Mammary microvascular endothelial cell (primary cell): ENCODE measurements around the gene PJA1. TPM values are rescaled to one million over a fixed set of nuclear protein-coding genes. Genes with fewer than 3 reads are reported as not detected.

Source experiments
- total RNA-seq: library from RNA; depleted of rRNA; stranded (reverse); fragments of >200 nt; gene quantifications from 2 replicates; pipeline ENCODE4 v1.2.3, GENCODE V29; 2015

The PJA1 gene, protein sequence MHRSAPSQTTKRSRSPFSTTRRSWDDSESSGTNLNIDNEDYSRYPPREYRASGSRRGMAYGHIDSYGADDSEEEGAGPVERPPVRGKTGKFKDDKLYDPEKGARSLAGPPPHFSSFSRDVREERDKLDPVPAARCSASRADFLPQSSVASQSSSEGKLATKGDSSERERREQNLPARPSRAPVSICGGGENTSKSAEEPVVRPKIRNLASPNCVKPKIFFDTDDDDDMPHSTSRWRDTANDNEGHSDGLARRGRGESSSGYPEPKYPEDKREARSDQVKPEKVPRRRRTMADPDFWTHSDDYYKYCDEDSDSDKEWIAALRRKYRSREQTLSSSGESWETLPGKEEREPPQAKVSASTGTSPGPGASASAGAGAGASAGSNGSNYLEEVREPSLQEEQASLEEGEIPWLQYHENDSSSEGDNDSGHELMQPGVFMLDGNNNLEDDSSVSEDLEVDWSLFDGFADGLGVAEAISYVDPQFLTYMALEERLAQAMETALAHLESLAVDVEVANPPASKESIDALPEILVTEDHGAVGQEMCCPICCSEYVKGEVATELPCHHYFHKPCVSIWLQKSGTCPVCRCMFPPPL
- 13.1 and 13.8 TPM in 2 replicates for total RNA-seq

DNA sequence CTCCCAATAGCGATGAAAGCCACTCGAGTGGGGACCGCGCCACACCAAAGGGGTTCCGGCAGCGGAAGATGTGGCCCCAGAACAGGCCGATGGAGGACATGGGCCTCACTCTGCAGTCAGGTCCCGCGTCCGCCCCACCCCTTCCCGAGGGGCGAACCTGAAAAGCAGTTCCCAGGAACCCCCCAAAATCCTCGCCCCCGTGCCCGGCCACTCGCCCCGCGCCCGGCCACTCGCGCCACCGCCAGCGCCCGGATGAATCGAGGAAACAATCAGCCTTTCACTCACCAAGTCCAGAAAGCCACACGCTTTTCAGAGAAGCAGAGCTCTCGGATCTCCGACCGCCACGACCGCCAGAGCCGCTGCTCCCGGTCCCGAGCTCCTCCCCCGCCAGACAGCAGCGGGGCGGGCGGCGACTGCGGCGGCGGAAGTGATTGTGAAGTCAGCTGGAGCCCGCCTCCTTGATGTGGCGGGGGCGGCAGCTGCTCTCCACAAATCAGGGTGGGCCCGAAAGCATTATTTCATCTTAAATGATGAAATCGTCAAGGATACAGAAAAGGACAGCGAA lies at the start of gene PJA1:
Gene PJA1 (minus strand): TSS at position 367 of the 565 bp plus-strand sequence. CDS start 2,380 bp downstream, outside the sequence.

